Superior temporal gyrus (tissue), 1 donor: ENCODE results near the gene SCGB1D2.
"Not testable (repeated sequence)": the region's sequence is repeated elsewhere in the genome, so short reads cannot be mapped to it uniquely, and the experiment has no call there.

ENCODE experiments used
- DNase-seq: peaks from one replicate; pipeline ENCODE4 v3.0.0-alpha.2; 2016; ENCODE audit errors: extremely low spot score

SCGB1D2 gene

DNA sequence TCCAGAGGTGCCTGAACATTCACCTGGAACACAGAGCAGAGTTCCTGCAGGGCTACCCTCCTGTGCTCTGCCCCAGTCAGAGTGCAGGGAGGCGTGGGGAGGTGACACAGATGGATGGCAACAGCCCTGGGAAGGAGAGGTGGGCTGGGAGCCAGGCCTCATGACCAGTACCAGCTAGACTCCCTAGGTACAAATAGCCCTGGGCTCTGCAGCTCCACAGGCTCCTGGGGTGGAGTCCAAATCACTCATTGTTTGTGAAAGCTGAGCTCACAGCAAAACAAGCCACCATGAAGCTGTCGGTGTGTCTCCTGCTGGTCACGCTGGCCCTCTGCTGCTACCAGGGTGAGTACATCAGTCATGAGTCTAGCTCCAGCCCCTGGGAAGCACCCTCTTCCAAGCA is at the start of gene SCGB1D2:
Gene SCGB1D2, plus strand, starts transcription at position 219 of the 400 bp plus-strand sequence. Its CDS starts 69 bp downstream, at position 288.
- DNase-seq: no peak

GRCh38 chr11:62193952-62194351 is 48.1 kb upstream of the SCGB1D2 start:
- DNase-seq: no peak

GRCh38 chr11:62195010-62195409 is 47.0 kb upstream of the SCGB1D2 start:
- DNase-seq: not testable (repeated sequence)

DNA sequence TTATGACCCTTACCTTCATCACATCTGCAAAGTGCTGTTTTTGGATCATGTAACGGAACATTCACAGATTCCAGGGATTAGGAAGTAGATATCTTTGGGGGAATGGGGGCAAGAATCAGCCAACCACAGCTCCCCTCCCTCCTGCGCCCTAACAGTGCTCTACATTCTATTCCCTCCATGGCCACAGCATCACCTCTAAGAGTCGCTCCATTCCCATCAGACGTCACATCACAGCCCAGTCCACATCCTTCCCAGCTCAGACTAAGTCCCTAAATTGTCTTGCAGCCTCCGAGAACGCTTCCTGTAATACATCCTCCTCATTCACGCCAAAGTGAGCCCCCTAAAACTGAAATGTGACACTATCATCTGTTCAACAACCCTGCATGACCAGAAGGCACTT is 46.1 kb upstream of the SCGB1D2 start:
- no peak for DNase-seq

- not testable (repeated sequence) for DNase-seq
These were observed 44.6 kb upstream of the SCGB1D2 start for GRCh38 chr11:62197400-62197799.

DNA sequence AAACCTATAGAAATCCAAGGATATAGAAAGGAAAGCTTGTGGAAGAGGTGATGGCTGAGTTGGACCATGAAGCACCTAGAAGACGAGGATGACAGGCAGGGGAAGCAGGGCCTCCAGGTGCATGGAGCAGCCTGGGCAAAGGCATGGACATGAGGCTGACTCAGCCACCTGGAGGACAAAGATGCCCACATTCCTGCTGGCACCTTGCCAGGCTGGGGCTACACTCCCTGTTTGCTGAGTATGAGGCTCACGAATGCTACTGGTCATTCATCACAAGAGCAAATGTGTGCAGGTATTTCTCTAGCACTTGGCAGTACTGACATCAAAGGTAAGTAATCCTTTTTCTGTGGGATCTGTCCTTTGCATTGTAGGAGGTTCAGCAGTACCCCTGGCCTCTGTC is 40.7 kb upstream of the SCGB1D2 start:
- no peak for DNase-seq

- no peak for DNase-seq
These were observed 39.1 kb upstream of the SCGB1D2 start for GRCh38 chr11:62202910-62203309.

GRCh38 chr11:62204430-62204829 is 37.6 kb upstream of the SCGB1D2 start:
- no peak for DNase-seq

GRCh38 chr11:62205441-62205840 is 36.6 kb upstream of the SCGB1D2 start:
- no peak for DNase-seq

- not testable (repeated sequence) for DNase-seq
These were observed 35.6 kb upstream of the SCGB1D2 start for GRCh38 chr11:62206276-62207066.

GRCh38 chr11:62208785-62209144 is 33.3 kb upstream of the SCGB1D2 start:
- DNase-seq: no peak

- DNase-seq: no peak
These were observed 24.8 kb upstream of the SCGB1D2 start for GRCh38 chr11:62217191-62217748.

DNA sequence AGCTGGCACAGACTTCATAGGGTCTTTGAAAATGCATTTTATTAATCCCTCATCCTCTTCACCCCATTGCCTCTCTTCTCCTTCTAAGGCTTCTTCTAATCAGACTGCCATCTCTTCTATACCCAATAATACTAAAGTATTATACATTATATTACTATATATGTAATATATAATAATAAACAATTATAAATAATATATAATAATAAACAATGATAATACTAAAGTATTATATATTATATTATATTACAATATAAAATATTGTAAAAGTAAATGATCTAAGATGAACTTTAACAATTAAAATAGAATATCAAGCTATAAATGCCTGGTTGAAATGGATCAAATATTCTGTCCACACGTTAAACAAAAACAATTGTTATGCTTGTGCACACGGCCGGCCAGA is 20.5 kb upstream of the SCGB1D2 start:
- DNase-seq: no peak

- no peak for DNase-seq
These were observed 18.9 kb upstream of the SCGB1D2 start for GRCh38 chr11:62223095-62223494.

DNA sequence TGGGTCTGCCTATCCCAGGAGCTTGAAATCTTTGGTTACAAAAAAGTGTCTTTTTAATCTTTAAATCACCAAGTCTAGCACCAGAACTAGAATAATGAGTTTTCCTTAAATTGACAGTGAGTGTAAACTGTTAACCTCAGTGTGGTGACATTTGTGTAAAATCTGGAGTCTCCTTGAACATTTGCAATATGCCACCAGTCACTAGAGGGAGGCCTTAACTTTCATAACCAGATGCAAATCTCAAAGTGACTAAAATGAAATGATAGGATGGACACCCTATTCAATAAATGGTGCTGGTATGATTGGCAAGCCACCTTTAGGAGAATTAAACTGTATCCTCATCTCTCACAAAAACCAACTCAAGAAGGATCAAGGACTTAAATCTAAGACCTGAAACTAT is 8.3 kb upstream of the SCGB1D2 start:
- DNase-seq: no peak

GRCh38 chr11:62236187-62236586 is 5.9 kb upstream of the SCGB1D2 start:
- DNase-seq: no peak

DNA sequence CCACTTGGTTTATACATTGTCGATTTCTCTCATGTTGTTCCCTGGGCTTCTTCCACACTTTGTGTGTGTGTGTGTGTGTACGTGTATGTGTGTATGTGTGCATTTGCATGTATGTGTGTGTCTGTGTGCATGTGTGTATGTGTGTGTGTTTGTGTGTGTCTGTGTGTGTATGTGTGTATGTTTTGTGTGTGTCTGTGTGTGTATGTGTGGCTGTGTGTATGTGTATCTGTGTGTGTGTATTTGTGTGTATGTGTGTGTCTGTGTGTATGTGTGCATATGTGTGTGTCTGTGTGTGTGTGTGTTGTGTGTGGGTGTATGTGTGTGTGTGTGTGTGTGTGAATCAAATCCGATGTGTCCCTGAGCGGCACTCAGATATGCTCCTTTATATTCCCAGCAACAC is 4.5 kb upstream of the SCGB1D2 start:
- no peak for DNase-seq

GRCh38 chr11:62238151-62238550 is 3.9 kb upstream of the SCGB1D2 start:
- DNase-seq: no peak

- DNase-seq: no peak
These were observed 944 bp upstream of the SCGB1D2 start for GRCh38 chr11:62241095-62241494.

GRCh38 chr11:62245271-62245753 is 3.3 kb downstream of the SCGB1D2 start:
- DNase-seq: no peak

- DNase-seq: no peak
These were observed 9.7 kb downstream of the SCGB1D2 start for GRCh38 chr11:62251698-62252097.

GRCh38 chr11:62253999-62254542 is 12.0 kb downstream of the SCGB1D2 start:
- no peak for DNase-seq

- DNase-seq: no peak
These were observed 14.2 kb downstream of the SCGB1D2 start for GRCh38 chr11:62256281-62256680.
